PFSK-1 (cell line): ENCODE measurements around the gene HDHD5.

Experiments
- POLR2AphosphoS5 ChIP-seq: IDR thresholded peaks from 2 replicates; pipeline ENCODE4 v1.6.1; 2012; ENCODE audit warnings: low read depth, mild to moderate bottlenecking, control low read depth, low read length, moderate library complexity
- SIN3A ChIP-seq: IDR thresholded peaks from 2 replicates; pipeline ENCODE4 v1.6.1; 2012; ENCODE audit warnings: mild to moderate bottlenecking, low read length, moderate library complexity, borderline replicate concordance; ENCODE audit not compliant: insufficient read depth

GRCh38 chr22:17138513-17138912 is 20.6 kb downstream of the HDHD5 start:
- TF ChIP-seq SIN3A = no peak
- no peak for TF ChIP-seq POLR2AphosphoS5
